VCaP (cell line): ENCODE data around the gene UGT2B10.
"Not testable (repeated sequence)": the region's sequence is repeated elsewhere in the genome, so short reads cannot be mapped to it uniquely, and the experiment has no call there.

Source experiments
- H3K27ac ChIP-seq: fragments of 450-650 bp; 2 replicates; pipeline ENCODE4 v1.5.1; 2017
- TF ChIP-seq, protein P1 (sequence below): fragments of 450-650 bp; conservative IDR thresholded peaks from 2 replicates; pipeline ENCODE4 v1.5.1; 2017; ENCODE audit warnings: mild to moderate bottlenecking, moderate library complexity

The UGT2B10 gene

DNA sequence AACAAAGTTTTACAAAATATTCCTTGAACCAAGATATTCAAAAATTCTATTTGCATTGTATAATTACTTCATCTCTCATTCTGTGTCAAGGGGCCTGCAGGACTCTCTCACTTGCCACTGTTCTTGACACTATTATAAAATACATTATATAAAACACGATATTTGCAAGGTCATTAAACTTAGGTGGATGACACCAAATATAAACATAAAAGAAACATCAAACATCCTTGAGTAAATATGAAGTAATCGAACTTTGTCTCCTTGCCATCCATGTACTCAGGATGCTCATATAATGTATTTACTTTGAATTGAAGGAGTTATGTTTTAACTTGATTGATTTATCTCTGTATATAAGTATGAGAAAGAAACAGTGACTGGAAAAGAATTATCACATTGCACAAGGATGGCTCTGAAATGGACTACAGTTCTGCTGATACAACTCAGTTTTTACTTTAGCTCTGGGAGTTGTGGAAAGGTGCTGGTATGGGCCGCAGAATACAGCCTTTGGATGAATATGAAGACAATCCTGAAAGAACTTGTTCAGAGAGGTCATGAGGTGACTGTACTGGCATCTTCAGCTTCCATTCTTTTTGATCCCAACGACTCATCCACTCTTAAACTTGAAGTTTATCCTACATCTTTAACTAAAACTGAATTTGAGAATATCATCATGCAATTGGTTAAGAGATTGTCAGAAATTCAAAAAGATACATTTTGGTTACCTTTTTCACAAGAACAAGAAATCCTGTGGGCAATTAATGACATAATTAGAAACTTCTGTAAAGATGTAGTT, at the start of gene UGT2B10:
Gene UGT2B10 (plus strand): TSS at position 378 of the 793 bp plus-strand sequence. CDS start 26 bp downstream, at position 404.
- peak within 1 kb of the TSS; percentile 79 for H3K27ac ChIP-seq

DNA sequence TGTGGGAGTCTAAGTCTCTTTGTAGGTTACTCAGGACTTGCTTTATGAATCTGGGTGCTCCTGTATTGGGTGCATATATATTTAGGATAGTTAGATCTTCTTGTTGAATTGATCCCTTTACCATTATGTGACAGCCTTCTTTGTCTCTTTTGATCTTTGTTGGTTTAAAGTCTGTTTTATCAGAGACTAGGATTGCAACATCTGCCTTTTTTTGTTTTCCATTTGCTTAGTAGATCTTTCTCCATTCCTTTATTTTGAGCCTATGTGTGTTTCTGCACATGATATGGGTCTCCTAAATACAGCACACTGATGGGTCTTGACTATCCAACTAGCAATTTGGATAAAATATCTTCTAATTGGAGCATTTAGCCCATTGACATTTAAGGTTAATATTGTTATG, 44.0 kb upstream of the UGT2B10 start:
- not testable (repeated sequence) for H3K27ac ChIP-seq

DNA sequence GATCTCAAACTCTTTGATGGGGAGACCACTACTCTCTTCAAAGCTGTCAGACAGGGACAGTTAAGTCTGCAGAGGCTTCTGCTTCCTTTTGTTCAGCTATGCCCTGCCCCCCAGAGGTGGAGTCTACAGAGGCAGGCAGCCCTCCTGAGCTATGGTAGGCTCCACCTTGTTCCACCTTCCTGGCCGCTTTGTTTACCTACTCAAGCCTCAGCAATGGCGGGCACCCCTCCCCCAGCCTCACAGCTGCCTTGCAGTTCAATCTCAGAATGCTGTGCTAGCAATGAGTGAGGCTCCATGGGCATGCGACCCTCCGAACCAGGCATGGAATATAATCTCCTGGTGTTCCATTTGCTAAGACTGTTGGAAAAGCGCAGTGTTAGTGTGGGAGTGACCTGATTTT, 42.1 kb upstream of the UGT2B10 start:
- H3K27ac ChIP-seq: no peak overlapping the region
- TF ChIP-seq, protein P1, sequence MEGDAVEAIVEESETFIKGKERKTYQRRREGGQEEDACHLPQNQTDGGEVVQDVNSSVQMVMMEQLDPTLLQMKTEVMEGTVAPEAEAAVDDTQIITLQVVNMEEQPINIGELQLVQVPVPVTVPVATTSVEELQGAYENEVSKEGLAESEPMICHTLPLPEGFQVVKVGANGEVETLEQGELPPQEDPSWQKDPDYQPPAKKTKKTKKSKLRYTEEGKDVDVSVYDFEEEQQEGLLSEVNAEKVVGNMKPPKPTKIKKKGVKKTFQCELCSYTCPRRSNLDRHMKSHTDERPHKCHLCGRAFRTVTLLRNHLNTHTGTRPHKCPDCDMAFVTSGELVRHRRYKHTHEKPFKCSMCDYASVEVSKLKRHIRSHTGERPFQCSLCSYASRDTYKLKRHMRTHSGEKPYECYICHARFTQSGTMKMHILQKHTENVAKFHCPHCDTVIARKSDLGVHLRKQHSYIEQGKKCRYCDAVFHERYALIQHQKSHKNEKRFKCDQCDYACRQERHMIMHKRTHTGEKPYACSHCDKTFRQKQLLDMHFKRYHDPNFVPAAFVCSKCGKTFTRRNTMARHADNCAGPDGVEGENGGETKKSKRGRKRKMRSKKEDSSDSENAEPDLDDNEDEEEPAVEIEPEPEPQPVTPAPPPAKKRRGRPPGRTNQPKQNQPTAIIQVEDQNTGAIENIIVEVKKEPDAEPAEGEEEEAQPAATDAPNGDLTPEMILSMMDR: no peak

DNA sequence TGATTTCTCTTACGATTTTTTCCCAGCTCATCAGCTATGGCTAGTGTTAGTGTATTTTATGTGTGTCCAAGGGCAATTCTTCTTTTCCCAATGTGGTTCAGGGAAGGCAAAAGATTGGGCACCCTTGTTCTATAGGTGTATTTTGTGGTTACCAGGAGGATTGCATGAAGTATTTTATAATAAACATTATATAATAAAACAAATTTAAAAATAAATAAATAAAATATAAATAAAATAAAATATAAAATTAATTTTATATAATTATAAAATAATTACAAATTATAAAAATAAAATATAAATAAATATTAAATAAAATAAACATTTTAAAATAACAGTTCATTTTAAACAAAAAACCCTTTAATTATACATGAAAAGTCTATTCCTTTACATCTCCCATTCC, 35.6 kb upstream of the UGT2B10 start:
- no peak overlapping the region for H3K27ac ChIP-seq
- TF ChIP-seq, protein P1: no peak

DNA sequence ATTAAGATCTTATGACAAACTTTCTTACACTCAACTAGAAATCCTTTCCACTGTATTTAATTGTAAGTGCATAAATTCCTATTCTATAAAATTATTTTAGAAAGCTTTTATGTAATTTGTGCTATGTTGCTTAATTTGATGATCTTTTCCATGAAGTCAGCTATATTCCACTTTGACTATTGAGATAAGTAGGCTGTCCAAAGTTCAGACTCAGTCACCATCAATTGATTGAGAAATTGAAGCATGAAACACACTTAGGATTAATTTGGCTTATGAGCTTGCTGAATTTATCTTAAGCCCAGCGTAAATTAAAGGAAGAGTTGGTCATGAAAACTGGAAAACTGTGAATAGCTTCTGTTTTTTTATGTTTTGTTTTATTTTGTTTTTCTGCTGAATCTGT, 18.7 kb upstream of the UGT2B10 start:
- TF ChIP-seq, protein P1: no peak
- H3K27ac ChIP-seq: no peak overlapping the region

DNA sequence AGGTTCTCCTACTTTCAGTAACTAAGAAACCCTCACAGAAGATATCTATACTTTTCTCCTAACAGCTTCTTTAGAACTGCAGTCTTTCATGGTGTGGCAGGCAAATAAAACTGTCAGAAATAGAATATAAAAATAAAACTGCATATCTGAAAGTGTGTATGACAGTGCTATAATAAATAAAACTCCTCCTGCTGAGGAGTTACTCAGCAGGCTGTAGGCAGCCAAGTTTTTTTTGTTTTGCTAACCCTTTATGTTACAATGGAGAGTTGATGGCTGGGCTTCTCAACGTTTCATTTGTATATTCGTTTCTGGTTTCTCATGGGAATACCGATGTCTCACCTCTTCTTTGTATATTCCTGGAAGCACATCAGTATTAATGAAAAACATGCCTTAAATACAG, 18.2 kb upstream of the UGT2B10 start:
- no peak overlapping the region for H3K27ac ChIP-seq
- TF ChIP-seq, protein P1: no peak

DNA sequence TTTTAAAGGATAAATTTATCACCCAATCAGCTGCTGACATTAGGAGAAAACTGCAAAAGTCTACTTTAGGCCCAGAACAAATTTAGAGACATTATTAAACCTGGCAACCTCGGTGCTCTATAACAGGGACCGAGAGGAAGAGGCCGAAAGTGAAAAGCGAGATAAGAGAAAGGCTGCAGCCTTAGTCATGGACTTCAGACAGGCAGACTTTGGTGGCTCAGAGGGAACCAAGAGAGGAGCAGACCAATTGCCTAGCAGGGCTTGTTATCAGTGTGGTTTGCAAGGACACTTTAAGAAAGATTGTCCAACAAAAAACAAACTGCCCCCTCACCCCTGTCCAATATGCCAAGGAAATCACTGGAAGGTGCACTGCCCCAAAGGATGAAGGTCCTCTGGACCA, 12.8 kb upstream of the UGT2B10 start:
- H3K27ac ChIP-seq: no peak overlapping the region
- TF ChIP-seq, protein P1: no peak

DNA sequence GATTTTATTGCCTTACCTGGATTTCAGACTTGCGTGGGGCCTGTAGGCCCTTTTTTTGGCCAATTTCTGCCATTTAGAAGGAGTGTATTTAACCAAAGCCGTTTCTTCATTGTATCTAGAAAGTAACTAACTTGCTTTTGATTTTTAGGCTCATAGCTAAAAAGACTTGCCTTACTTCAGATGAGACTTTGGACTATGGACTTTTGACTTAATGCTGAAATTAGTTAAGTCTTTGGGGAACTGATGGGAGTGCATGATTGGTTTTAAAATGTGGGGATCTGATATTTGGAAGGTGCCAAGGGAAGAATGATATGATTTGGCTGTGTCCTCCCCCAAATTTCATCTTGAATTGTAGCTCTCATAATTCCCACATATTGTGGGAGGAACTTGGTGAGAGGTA, 7.7 kb upstream of the UGT2B10 start:
- H3K27ac ChIP-seq: no peak overlapping the region
- TF ChIP-seq, protein P1: no peak
